HG02973 (cell line): ENCODE measurements around the gene LY86.

Experiments
- ATAC-seq: cut with Tn5 transposase; IDR thresholded peaks from one replicate; pipeline ENCODE4 v1.9.1; 2021; ENCODE audit warnings: moderate library complexity; ENCODE audit not compliant: unreplicated experiment

Gene LY86

GRCh38 chr6:6700407-6701270 lies 112.1 kb downstream of the LY86 start:
- ATAC-seq: no peak

DNA sequence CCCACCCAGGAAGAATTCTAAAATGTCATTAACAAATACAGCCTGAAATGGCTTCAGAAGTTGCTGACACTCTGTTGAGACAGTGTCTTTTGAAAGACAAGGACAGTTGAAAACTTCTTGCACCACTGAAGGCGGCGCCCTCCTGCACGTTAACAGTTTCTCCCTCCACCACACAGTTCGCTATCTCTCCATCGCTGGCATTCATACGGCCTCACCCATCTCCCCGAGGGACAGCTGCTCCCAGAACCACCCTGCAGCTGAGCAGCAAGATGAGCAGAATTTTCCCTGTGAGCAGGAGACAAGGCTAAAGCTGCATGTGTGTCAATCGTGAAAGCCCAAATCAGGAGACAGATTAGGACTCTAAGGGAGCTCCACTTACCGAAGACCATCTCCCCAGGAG lies 113.3 kb downstream of the LY86 start:
- no peak for ATAC-seq

DNA sequence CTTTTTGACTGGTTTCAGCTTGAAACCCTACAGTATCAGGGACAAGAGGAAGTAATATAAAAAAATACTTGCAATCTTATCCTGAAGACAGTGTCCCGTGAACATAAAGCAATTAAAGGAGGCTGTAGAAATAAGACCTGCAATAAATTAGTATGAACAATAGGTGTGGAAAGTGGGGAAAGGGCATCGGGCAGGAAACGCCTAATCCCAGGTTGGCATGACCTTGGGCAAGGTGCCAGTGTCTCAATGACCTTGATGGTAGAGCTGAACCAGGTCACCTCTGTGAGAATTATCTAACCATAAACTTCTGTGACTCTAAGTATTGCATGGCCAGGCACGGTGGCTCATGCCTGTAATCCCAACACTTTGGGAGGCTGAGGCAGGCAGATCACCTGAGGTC lies 115.2 kb downstream of the LY86 start:
- no peak for ATAC-seq
